ENCODE data around the gene MST1.

MST1 gene

DNA sequence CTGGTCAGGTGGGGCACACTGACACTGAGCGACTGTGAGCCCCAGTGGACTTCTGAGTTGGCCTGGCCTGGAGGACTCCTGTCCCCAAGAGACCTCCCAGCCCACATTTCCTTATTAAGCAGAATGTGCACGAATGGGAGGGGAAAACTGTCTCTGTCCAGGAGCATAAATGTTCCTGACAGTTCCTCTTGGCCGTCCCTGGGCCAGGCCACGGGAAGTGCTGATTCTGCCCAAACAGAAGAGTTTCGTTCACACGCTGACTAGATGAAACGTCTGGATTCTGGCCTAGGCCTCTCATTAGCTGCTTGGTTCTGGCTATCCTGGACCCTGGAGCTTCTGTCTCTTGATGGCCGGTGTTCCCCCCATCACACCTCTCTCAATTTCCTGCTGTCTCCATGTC lies 44.6 kb downstream of the MST1 start:
- TF ChIP-seq, protein P1, sequence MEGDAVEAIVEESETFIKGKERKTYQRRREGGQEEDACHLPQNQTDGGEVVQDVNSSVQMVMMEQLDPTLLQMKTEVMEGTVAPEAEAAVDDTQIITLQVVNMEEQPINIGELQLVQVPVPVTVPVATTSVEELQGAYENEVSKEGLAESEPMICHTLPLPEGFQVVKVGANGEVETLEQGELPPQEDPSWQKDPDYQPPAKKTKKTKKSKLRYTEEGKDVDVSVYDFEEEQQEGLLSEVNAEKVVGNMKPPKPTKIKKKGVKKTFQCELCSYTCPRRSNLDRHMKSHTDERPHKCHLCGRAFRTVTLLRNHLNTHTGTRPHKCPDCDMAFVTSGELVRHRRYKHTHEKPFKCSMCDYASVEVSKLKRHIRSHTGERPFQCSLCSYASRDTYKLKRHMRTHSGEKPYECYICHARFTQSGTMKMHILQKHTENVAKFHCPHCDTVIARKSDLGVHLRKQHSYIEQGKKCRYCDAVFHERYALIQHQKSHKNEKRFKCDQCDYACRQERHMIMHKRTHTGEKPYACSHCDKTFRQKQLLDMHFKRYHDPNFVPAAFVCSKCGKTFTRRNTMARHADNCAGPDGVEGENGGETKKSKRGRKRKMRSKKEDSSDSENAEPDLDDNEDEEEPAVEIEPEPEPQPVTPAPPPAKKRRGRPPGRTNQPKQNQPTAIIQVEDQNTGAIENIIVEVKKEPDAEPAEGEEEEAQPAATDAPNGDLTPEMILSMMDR (IDR thresholded peaks at IDR 0.05; ENCODE audit: low read depth, low read length, missing control alignments) = no peak
- no peaks in the 10 kb centered on the region for H3K36me3 ChIP-seq (replicated peaks)
- no peak overlapping the region for H3K4me3 ChIP-seq (ENCODE audit: low read depth, low read length)
- H3K27me3 ChIP-seq (replicated peaks) = no peaks in the 10 kb centered on the region
- in situ Hi-C loops (cut with HindIII; ENCODE audit: low pct_ligation_motif_present, low sequenced_read_pairs) = no loop called here
- DNase-seq = no peak
- no peak overlapping the region for H3K27ac ChIP-seq

DNA sequence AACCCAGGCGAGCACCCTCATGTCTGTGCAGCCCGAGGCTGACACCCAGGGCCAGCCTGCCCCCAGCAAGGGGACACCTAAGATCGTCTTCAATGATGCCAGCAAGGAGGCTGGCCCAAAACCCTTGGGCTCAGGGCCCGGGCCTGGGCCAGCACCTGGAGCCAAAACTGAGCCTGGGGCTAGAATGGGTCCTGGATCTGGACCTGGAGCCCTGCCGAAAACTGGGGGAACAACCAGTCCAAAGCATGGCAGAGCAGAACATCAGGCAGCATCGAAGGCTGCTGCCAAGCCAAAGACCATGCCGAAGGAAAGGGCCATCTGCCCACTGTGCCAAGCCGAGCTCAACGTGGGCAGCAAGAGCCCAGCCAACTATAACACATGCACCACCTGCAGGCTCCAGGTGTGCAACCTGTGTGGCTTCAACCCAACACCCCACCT lies 46.5 kb downstream of the MST1 start:
- Histone ChIP-seq H3K27me3 (replicated peaks) (no peaks in the 10 kb centered on the region), H3K27ac (no peak overlapping the region), H3K4me3 (ENCODE audit: low read depth, low read length) (no peak overlapping the region), H3K36me3 (replicated peaks) (no peaks in the 10 kb centered on the region)
- in situ Hi-C loops (cut with HindIII; ENCODE audit: low pct_ligation_motif_present, low sequenced_read_pairs) = no loop called here
- TF ChIP-seq, protein P1 (IDR thresholded peaks at IDR 0.05; ENCODE audit: low read depth, low read length, missing control alignments) = no peak
- no peak for DNase-seq

DNA sequence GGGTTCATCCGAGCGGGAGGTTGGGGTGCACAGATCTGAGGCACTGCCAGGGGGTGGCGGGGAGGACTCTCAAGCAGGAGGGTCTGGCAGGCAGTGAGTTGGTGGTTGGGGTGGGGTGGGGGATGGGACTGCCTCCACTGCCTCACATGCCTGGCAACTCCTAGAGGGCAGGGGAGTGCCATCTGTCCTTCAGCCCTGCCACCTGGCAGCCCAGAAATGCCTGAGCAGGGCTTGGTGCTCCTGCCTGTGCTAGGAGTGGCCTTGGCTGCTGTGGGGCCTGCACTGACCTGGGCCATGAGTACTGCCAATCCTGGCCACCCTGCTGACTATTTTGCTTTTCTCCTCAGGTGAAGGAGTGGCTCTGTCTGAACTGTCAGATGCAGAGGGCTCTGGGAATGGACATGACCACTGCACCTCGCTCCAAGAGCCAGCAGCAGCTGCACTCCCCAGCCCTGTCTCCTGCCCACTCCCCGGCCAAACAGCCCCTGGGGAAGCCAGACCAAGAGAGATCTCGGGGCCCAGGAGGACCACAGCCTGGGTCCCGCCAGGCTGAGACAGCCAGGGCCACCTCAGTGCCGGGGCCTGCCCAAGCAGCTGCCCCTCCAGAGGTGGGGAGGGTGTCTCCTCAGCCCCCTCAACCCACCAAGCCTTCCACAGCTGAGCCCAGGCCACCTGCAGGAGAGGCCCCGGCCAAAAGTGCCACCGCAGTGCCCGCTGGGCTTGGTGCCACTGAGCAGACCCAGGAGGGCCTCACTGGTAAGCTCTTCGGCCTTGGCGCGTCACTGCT lies 47.2 kb downstream of the MST1 start:
- Histone ChIP-seq H3K36me3 (replicated peaks) (no peaks in the 10 kb centered on the region), H3K27ac (no peak overlapping the region), H3K27me3 (replicated peaks) (no peaks in the 10 kb centered on the region), H3K4me3 (ENCODE audit: low read depth, low read length) (no peak overlapping the region)
- DNase-seq = no peak
- TF ChIP-seq, protein P1 (IDR thresholded peaks at IDR 0.05; ENCODE audit: low read depth, low read length, missing control alignments) = no peak
- in situ Hi-C loops (cut with HindIII; ENCODE audit: low pct_ligation_motif_present, low sequenced_read_pairs) = no loop called here

DNA sequence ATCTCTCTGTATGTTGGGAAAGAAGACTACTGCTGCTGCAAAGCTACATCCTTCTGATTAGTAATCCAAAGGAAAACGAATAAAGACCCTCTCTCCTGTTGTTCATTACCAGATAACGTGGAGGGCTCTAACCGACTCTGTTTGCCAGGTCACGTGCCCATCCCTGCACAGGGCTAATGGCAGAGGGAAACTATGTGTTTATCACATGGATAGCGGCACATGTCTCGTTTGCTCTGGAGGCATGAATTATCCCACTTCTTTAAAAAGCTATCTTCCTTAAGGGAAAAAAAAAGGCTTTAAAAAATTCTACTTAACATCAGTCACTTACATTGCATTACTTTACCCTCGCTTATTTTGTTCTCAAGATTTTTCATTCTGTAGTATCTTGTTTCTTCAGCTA lies 48.0 kb downstream of the MST1 start:
- in situ Hi-C loops (cut with HindIII; ENCODE audit: low pct_ligation_motif_present, low sequenced_read_pairs) = no loop called here
- no peak for DNase-seq
- Histone ChIP-seq H3K27me3 (replicated peaks) (no peaks in the 10 kb centered on the region), H3K27ac (no peak overlapping the region), H3K4me3 (ENCODE audit: low read depth, low read length) (no peak overlapping the region), H3K36me3 (replicated peaks) (no peaks in the 10 kb centered on the region)
- TF ChIP-seq, protein P1 (IDR thresholded peaks at IDR 0.05; ENCODE audit: low read depth, low read length, missing control alignments) = no peak

DNA sequence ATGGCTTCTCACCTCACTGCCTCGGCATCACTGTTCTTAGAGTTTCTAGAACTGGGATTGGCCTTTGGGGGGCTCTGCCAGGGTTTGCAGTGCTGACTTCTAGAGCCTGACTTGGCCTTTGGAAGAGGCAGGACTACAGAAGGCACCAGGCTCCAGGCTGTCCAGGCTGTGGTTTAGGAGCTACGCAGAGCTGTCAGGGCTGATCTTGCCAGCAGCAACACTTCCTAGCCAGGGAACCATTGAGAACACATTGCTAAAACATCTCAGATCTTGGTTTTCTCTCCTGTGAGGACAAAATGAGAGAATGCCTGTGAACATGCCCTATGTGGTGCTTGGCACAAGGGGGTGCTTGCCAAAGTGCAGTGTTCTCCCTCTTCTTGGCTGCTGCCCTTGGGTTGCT lies 49.7 kb downstream of the MST1 start:
- no peak overlapping the region for H3K4me3 ChIP-seq (ENCODE audit: low read depth, low read length)
- H3K36me3 ChIP-seq (replicated peaks) = no peaks in the 10 kb centered on the region
- in situ Hi-C loops (cut with HindIII; ENCODE audit: low pct_ligation_motif_present, low sequenced_read_pairs) = no loop called here
- no peaks in the 10 kb centered on the region for H3K27me3 ChIP-seq (replicated peaks)
- no peak for DNase-seq
- no peak overlapping the region for H3K27ac ChIP-seq
- TF ChIP-seq, protein P1 (IDR thresholded peaks at IDR 0.05; ENCODE audit: low read depth, low read length, missing control alignments) = no peak

DNA sequence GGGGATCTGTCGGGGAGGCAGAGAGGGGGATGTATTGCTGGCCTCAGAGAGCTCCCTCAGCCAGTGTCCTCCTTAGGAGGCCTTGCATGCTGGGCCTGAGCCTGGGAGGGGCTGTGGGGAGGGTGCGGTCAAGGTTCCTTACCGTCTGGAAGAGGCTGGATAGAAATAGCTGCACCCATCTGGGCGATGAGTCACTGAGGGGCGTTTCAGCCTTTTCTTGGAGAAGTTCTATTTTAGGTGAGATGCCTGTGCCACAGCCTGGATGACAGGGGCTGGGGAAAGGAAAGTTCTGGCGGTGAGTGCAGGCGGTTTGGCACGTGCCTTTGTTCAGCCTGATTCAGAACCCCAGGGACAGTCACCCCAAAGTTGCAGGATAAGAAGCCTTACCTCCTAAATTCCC lies 50.8 kb downstream of the MST1 start:
- TF ChIP-seq, protein P1 (IDR thresholded peaks at IDR 0.05; ENCODE audit: low read depth, low read length, missing control alignments) = no peak
- in situ Hi-C loops (cut with HindIII; ENCODE audit: low pct_ligation_motif_present, low sequenced_read_pairs) = no loop called here
- Histone ChIP-seq H3K4me3 (ENCODE audit: low read depth, low read length) (no peak overlapping the region), H3K36me3 (replicated peaks) (no peaks in the 10 kb centered on the region), H3K27me3 (replicated peaks) (no peaks in the 10 kb centered on the region), H3K27ac (no peak overlapping the region)
- peak; percentile 42 for DNase-seq
